ENCODE measurements around the gene JUNB. TPM values are rescaled to one million over a fixed set of nuclear protein-coding genes. Genes with fewer than 3 reads are reported as not detected.

The JUNB gene
- total RNA-seq, 1 donor from 2014 or later = 101 TPM

DNA sequence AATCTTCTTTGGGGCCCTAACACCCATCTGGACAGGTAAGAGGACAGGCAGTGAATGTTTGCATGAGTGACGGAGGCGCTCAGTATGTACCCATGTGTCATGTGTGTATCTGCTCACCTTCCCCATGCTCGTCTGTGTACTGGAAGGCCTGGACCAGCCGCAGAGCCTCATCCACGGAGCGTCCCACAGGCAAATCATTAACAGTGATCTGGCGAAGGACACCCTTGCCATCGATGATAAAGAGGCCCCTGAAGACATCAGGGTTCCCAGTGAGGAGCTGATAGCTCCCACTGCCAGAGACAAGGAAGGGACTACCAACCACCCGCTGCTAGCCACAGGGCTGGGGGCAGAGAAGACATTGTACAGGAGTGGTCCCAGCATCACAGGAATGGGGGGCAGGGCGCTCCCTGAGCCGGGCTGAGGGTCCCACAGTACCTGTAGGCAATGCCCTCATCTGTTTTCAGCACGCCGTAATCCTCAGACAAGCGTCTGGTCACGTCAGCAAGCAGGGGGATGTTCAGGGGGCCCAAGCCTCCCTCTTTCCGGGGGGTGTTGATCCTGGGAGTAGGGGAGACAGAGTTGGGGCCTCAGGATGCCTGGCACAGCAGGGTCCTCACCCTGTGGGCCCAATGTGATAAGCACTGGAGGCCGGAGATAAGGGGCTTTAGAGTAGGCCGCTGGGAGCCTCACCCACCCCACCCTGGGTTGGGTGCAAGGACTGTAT is 8.6 kb downstream of the JUNB start:
- TF ChIP-seq EZH2 (IDR thresholded peaks at IDR 0.05; ENCODE audit: insufficient read depth, low read length) = no peak
- TF ChIP-seq, protein P1, sequence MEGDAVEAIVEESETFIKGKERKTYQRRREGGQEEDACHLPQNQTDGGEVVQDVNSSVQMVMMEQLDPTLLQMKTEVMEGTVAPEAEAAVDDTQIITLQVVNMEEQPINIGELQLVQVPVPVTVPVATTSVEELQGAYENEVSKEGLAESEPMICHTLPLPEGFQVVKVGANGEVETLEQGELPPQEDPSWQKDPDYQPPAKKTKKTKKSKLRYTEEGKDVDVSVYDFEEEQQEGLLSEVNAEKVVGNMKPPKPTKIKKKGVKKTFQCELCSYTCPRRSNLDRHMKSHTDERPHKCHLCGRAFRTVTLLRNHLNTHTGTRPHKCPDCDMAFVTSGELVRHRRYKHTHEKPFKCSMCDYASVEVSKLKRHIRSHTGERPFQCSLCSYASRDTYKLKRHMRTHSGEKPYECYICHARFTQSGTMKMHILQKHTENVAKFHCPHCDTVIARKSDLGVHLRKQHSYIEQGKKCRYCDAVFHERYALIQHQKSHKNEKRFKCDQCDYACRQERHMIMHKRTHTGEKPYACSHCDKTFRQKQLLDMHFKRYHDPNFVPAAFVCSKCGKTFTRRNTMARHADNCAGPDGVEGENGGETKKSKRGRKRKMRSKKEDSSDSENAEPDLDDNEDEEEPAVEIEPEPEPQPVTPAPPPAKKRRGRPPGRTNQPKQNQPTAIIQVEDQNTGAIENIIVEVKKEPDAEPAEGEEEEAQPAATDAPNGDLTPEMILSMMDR (IDR thresholded peaks at IDR 0.05; ENCODE audit: insufficient read depth, low read depth, low read length) = no peak
- peaks cover 10% of the 10 kb centered on the region for H3K4me1 Mint-ChIP-seq (ENCODE audit: low read depth, unreplicated experiment)
- Histone ChIP-seq H3K36me3 (ENCODE audit: insufficient read depth, low read length) (no peaks in the 10 kb centered on the region), H3K4me3 (ENCODE audit: insufficient read depth, low read depth, low read length) (no peak overlapping the region), H3K27ac (ENCODE audit: low read depth, low read length) (no peak overlapping the region), H4K20me1 (ENCODE audit: insufficient read depth, low read length) (peaks cover 11% of the 10 kb centered on the region), H3K9ac (ENCODE audit: low read length) (peak overlapping the region; percentile 85), H3K4me1 (ENCODE audit: insufficient read depth, low read length) (peaks cover 24% of the 10 kb centered on the region), H3K9me3 (ENCODE audit: insufficient read depth, low read depth, low read length) (no peaks in the 10 kb centered on the region), H3K27me3 (ENCODE audit: insufficient read depth, low read length) (no peaks in the 10 kb centered on the region), H3K4me2 (ENCODE audit: low read length) (peak overlapping the region; percentile 95), H2AFZ (ENCODE audit: low read depth, low read length) (no peak overlapping the region), H3K79me2 (ENCODE audit: insufficient read depth, low read length) (peaks cover 14% of the 10 kb centered on the region)
- FAIRE-seq = no peak
- H3K27me3 Mint-ChIP-seq (ENCODE audit: low read depth, unreplicated experiment) = peaks cover 7% of the 10 kb centered on the region
- no peak overlapping the region for H3K27ac Mint-ChIP-seq (ENCODE audit: unreplicated experiment)
- H3K36me3 Mint-ChIP-seq (ENCODE audit: low read depth, unreplicated experiment) = peaks cover 2% of the 10 kb centered on the region
- peak overlapping the region; percentile 88 for H3K4me3 Mint-ChIP-seq (ENCODE audit: unreplicated experiment)
- H3K9me3 Mint-ChIP-seq (ENCODE audit: unreplicated experiment) = no peaks in the 10 kb centered on the region
- no peak for DNase-seq (ENCODE audit: low read depth)

DNA sequence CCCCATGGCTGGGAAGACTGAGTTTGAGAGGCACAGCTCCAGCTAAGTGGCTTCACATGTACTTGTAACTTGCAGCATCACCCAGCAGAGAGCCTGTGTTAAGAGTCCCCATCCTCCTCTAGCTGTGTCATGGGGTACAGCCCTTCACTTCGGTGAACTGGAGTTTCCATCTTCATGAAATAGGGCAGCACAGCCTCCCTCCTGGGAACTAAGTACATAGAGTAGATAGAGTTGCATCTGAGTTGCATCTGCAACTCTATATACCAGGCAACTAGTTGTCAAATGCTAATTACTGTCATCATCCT is 9.1 kb downstream of the JUNB start:
- Histone ChIP-seq H3K4me2 (ENCODE audit: low read length) (peak overlapping the region; percentile 95), H3K36me3 (ENCODE audit: insufficient read depth, low read length) (no peaks in the 10 kb centered on the region), H3K9ac (ENCODE audit: low read length) (peak overlapping the region; percentile 85), H3K4me1 (ENCODE audit: insufficient read depth, low read length) (peaks cover 24% of the 10 kb centered on the region), H3K4me3 (ENCODE audit: insufficient read depth, low read depth, low read length) (peak overlapping the region; percentile 82), H4K20me1 (ENCODE audit: insufficient read depth, low read length) (peaks cover 11% of the 10 kb centered on the region), H2AFZ (ENCODE audit: low read depth, low read length) (no peak overlapping the region), H3K9me3 (ENCODE audit: insufficient read depth, low read depth, low read length) (no peaks in the 10 kb centered on the region), H3K27me3 (ENCODE audit: insufficient read depth, low read length) (no peaks in the 10 kb centered on the region), H3K79me2 (ENCODE audit: insufficient read depth, low read length) (peaks cover 14% of the 10 kb centered on the region), H3K27ac (ENCODE audit: low read depth, low read length) (no peak overlapping the region)
- no peaks in the 10 kb centered on the region for H3K9me3 Mint-ChIP-seq (ENCODE audit: unreplicated experiment)
- peak overlapping the region; percentile 88 for H3K4me3 Mint-ChIP-seq (ENCODE audit: unreplicated experiment)
- DNase-seq (ENCODE audit: low read depth) (no peak), FAIRE-seq (no peak)
- peaks cover 2% of the 10 kb centered on the region for H3K36me3 Mint-ChIP-seq (ENCODE audit: low read depth, unreplicated experiment)
- H3K27ac Mint-ChIP-seq (ENCODE audit: unreplicated experiment) = no peak overlapping the region
- TF ChIP-seq, protein P1 (IDR thresholded peaks at IDR 0.05; ENCODE audit: insufficient read depth, low read depth, low read length) = no peak
- no peak for TF ChIP-seq EZH2 (IDR thresholded peaks at IDR 0.05; ENCODE audit: insufficient read depth, low read length)
- H3K4me1 Mint-ChIP-seq (ENCODE audit: low read depth, unreplicated experiment) = peaks cover 10% of the 10 kb centered on the region
- peaks cover 7% of the 10 kb centered on the region for H3K27me3 Mint-ChIP-seq (ENCODE audit: low read depth, unreplicated experiment)

DNA sequence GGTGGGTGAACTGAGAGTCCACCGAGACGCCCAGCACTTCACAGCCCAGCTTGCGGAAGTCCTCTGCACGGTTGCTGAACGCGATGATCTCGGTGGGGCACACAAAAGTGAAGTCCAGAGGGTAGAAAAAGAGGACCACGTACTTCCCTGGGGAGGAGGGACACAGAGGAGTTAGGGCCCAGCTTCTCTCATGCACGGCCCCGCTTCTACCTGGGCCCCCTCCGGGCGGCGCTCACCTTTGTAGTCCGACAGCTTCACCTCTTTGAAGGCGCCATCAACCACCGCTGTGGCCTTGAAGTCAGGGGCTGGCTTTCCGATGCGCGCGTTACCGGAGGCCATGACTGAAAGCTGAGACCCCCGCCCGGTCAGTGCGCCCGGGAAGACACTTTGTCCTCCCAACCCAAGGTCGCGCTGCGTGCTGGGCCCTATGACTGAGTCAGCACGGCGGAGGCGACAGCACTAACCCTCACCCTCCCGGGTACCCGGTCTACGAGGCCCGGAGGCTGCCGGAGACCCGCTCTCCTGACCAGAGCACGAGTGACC is 9.7 kb downstream of the JUNB start:
- Mint-ChIP-seq H3K4me3 (ENCODE audit: unreplicated experiment) (peak overlapping the region; percentile 88), H3K4me1 (ENCODE audit: low read depth, unreplicated experiment) (peaks cover 6% of the 10 kb centered on the region), H3K27ac (ENCODE audit: unreplicated experiment) (peak overlapping the region; percentile 53), H3K9me3 (ENCODE audit: unreplicated experiment) (no peaks in the 10 kb centered on the region), H3K27me3 (ENCODE audit: low read depth, unreplicated experiment) (peaks cover 7% of the 10 kb centered on the region), H3K36me3 (ENCODE audit: low read depth, unreplicated experiment) (peaks cover 2% of the 10 kb centered on the region)
- Histone ChIP-seq H3K4me3 (ENCODE audit: insufficient read depth, low read depth, low read length) (peak overlapping the region; percentile 82), H3K9ac (ENCODE audit: low read length) (peak overlapping the region; percentile 85), H2AFZ (ENCODE audit: low read depth, low read length) (peak overlapping the region; percentile 91), H3K4me2 (ENCODE audit: low read length) (peak overlapping the region; percentile 95), H3K9me3 (ENCODE audit: insufficient read depth, low read depth, low read length) (no peaks in the 10 kb centered on the region), H3K36me3 (ENCODE audit: insufficient read depth, low read length) (no peaks in the 10 kb centered on the region), H3K79me2 (ENCODE audit: insufficient read depth, low read length) (peaks cover 14% of the 10 kb centered on the region), H3K4me1 (ENCODE audit: insufficient read depth, low read length) (peaks cover 24% of the 10 kb centered on the region), H3K27me3 (ENCODE audit: insufficient read depth, low read length) (no peaks in the 10 kb centered on the region), H4K20me1 (ENCODE audit: insufficient read depth, low read length) (peaks cover 11% of the 10 kb centered on the region), H3K27ac (ENCODE audit: low read depth, low read length) (no peak overlapping the region)
- no peak for DNase-seq (ENCODE audit: low read depth)
- no peak for FAIRE-seq
- TF ChIP-seq, protein P1 (IDR thresholded peaks at IDR 0.05; ENCODE audit: insufficient read depth, low read depth, low read length) = no peak
- peak; percentile 37 for TF ChIP-seq EZH2 (IDR thresholded peaks at IDR 0.05; ENCODE audit: insufficient read depth, low read length)

Measured in astrocyte (in vitro differentiated cells and primary cell).